GM12872 (cell line): ENCODE results near the gene ABCA3.

ENCODE experiments used
- CTCF ChIP-seq: IDR thresholded peaks from 3 replicates; pipeline ENCODE4 v1.5.1; 2011; ENCODE audit warnings: low read depth, mild to moderate bottlenecking, low read length, moderate library complexity; ENCODE audit not compliant: insufficient read depth

ABCA3 gene

GRCh38 chr16:2250652-2251295 lies 89.8 kb downstream of the ABCA3 start:
- no peak for TF ChIP-seq CTCF

- TF ChIP-seq CTCF = no peak
These were observed 94.1 kb downstream of the ABCA3 start for GRCh38 chr16:2246301-2246885.

GRCh38 chr16:2244926-2245795 lies 95.4 kb downstream of the ABCA3 start:
- no peak for TF ChIP-seq CTCF

- TF ChIP-seq CTCF = no peak
These were observed 96.2 kb downstream of the ABCA3 start for GRCh38 chr16:2244301-2244700.

GRCh38 chr16:2243781-2244180 lies 96.7 kb downstream of the ABCA3 start:
- no peak for TF ChIP-seq CTCF

GRCh38 chr16:2243031-2243528 lies 97.4 kb downstream of the ABCA3 start:
- no peak for TF ChIP-seq CTCF

GRCh38 chr16:2242598-2242997 lies 97.9 kb downstream of the ABCA3 start:
- no peak for TF ChIP-seq CTCF
